Measurements from ENCODE around the gene ZNF189. TPM values are rescaled to one million over a fixed set of nuclear protein-coding genes. Genes with fewer than 3 reads are reported as not detected.

The ZNF189 gene
- total and polyA plus RNA-seq, 2 donors (not counting 3 experiments of a cell fraction or from before 2014, with no cell fraction given): 3.3 to 14.6 TPM

GRCh38 chr9:101418518-101419430, 20.1 kb downstream of the ZNF189 start:
- Histone ChIP-seq H4K20me1 (replicated peaks; ENCODE audit: control insufficient read depth, extremely low read depth, insufficient read depth, low read length) (no peaks in the 10 kb centered on the region), H3K79me2 (ENCODE audit: control insufficient read depth, insufficient read depth, low read length) (no peaks in the 10 kb centered on the region), H3K36me3 (ENCODE audit: control insufficient read depth in 2 of 2, extremely low read depth in 1 of 2, insufficient read depth in 2 of 2, low read length in 2 of 2) (no peaks in the 10 kb centered on the region), H3K4me3 (replicated peaks in 1 of 3; ENCODE audit: insufficient read depth in 1 of 3, low read depth in 1 of 3, low read length in 3 of 3) (no peak overlapping the region), H3K9me1 (replicated peaks; ENCODE audit: control insufficient read depth, extremely low read depth, insufficient read depth, low read length) (no peaks in the 10 kb centered on the region), H3K9ac (replicated peaks; ENCODE audit: extremely low read depth, insufficient read depth, low read length) (no peak overlapping the region), H3K27ac (ENCODE audit: insufficient read depth, low read depth, low read length) (no peak overlapping the region), H2AFZ (ENCODE audit: low read depth, low read length) (no peak overlapping the region), H3K4me2 (ENCODE audit: insufficient read depth, low read length) (no peak overlapping the region), H3K9me3 (replicated peaks; ENCODE audit: control insufficient read depth, insufficient read depth, low read length) (no peaks in the 10 kb centered on the region), H3K27me3 (ENCODE audit: control insufficient read depth in 2 of 2, insufficient read depth in 2 of 2, low read length in 2 of 2) (no peaks in the 10 kb centered on the region), H3K4me1 (ENCODE audit: control insufficient read depth, extremely low read depth, insufficient read depth, low read length) (no peaks in the 10 kb centered on the region)
- intact Hi-C loops (cut with micrococcal nuclease): no loop called here
- no TSS peak for BruUV-seq (replicated peaks)
- ChIA-PET CTCF (interaction anchor here (0.7 kb wide), 1 partner anchor 111 kb away, joined by 3 read pairs; no protein-coding TSS in a partner anchor), POLR2A (no interaction called here)
- no peak for FAIRE-seq
- no peak for TF ChIP-seq MYC (IDR thresholded peaks at IDR 0.05; ENCODE audit: low read depth, low read length)
- TF ChIP-seq JUN (IDR thresholded peaks at IDR 0.05; ENCODE audit: borderline replicate concordance, insufficient read depth, insufficient read length, low read depth): no peak
- TF ChIP-seq FOS (IDR thresholded peaks at IDR 0.05; ENCODE audit: borderline replicate concordance, insufficient read depth, low read length): peak; percentile 55
- TF ChIP-seq POLR2AphosphoS5 (IDR thresholded peaks at IDR 0.05; ENCODE audit: insufficient read depth, low read depth, low read length): no peak
- TF ChIP-seq CTCF (IDR thresholded peaks at IDR 0.05; ENCODE audit: extremely low read depth in 1 of 2, insufficient read depth in 1 of 2, low read depth in 1 of 2, low read length in 2 of 2): no peak
- TF ChIP-seq POLR2A (IDR thresholded peaks at IDR 0.05; ENCODE audit: low read depth, low read length): no peak
- no peak for TF ChIP-seq MAX (IDR thresholded peaks at IDR 0.05; ENCODE audit: insufficient read depth, insufficient read length)
- DNase-seq (ENCODE audit: low read depth, low spot score): no peak
- dilution Hi-C loops (cut with MboI; ENCODE audit: extremely low pct_ligation_motif_present, low sequenced_read_pairs): no loop called here

All from endothelial cell of umbilical vein (primary cell).